HEK293 (cell line): ENCODE data around the gene DNAJA1.
A peak's percentile ranks its signal among the peaks of the same experiment; 100 is the strongest.

ENCODE experiments used
- CTCF ChIA-PET: fragments of 350-600 bp; formaldehyde crosslinking; extraction: SDS; loops from one replicate; lab custom pipeline; 2021; ENCODE audit warnings: antibody characterized with exemption; lab: Yijun Ruan, JAX
- POLR2A ChIA-PET: fragments of 300-600 bp; formaldehyde crosslinking; extraction: SDS; loops from one replicate; lab custom pipeline; 2020; ENCODE audit warnings: antibody characterized with exemption, inconsistent platforms; lab: Yijun Ruan, JAX
- H3K27ac ChIP-seq: fragments of 200-500 bp; sonication (Bioruptor generic); 2 replicates; pipeline ENCODE4 v1.5.1; 2014; ENCODE audit warnings: low read depth, low read length, control low read depth, inconsistent platforms; ENCODE audit errors: extremely low read depth
- H3K36me3 ChIP-seq, 2 experiments: fragments of 200-500 bp in 1 of 2; sonication (Bioruptor generic) in 1 of 2; 1 replicate in 1 of 2; 2 replicates in 1 of 2; pipeline ENCODE4 v1.5.1; 2014 to 2017; ENCODE audit warnings: inconsistent platforms in 2 of 2, low read length in 2 of 2; ENCODE audit not compliant: control insufficient read depth in 2 of 2, insufficient read depth in 1 of 2
- H3K4me1 ChIP-seq: fragments of 200-500 bp; sonication (Bioruptor generic); 2 replicates; pipeline ENCODE4 v1.5.1; 2014; ENCODE audit warnings: mild to moderate bottlenecking, low read length, inconsistent platforms; ENCODE audit not compliant: control insufficient read depth, insufficient read depth
- H3K4me3 ChIP-seq: 2 replicates; pipeline ENCODE4 v1.5.1; 2011; ENCODE audit warnings: low read depth, mild to moderate bottlenecking, control low read depth, low read length, moderate library complexity
- H3K9me3 ChIP-seq: fragments of 200-500 bp; sonication (Bioruptor generic); 2 replicates; pipeline ENCODE4 v1.5.1; 2014; ENCODE audit warnings: low read depth, low read length, inconsistent platforms; ENCODE audit not compliant: control insufficient read depth, insufficient read depth
- AEBP2 ChIP-seq: fragments of 450-650 bp; formaldehyde crosslinking; IDR thresholded peaks from 2 replicates; pipeline ENCODE4 v1.5.1; 2016; ENCODE audit warnings: missing biosample characterization, missing genetic modification characterization, borderline replicate concordance
- GLI4 ChIP-seq: fragments of 450-650 bp; formaldehyde crosslinking; IDR thresholded peaks from 2 replicates; pipeline ENCODE4 v1.5.1; 2016; ENCODE audit warnings: missing biosample characterization, missing genetic modification characterization
- IKZF3 ChIP-seq: fragments of 450-650 bp; IDR thresholded peaks from 2 replicates; pipeline ENCODE4 v1.5.0; 2018; ENCODE audit warnings: missing biosample characterization, mild to moderate bottlenecking, missing genetic modification characterization, moderate library complexity
- ZBTB7A ChIP-seq: fragments of 450-650 bp; formaldehyde crosslinking; IDR thresholded peaks from 2 replicates; pipeline ENCODE4 v1.5.1; 2016; ENCODE audit warnings: low read depth, missing biosample characterization, missing genetic modification characterization
- ZNF114 ChIP-seq: fragments of 450-650 bp; formaldehyde crosslinking; IDR thresholded peaks from 2 replicates; pipeline ENCODE4 v1.5.0; 2017; ENCODE audit warnings: missing biosample characterization, missing genetic modification characterization
- ZNF138 ChIP-seq: fragments of 450-650 bp; formaldehyde crosslinking; IDR thresholded peaks from 2 replicates; pipeline ENCODE4 v1.5.1; 2016; ENCODE audit warnings: missing biosample characterization, missing genetic modification characterization, borderline replicate concordance
- ZNF155 ChIP-seq: fragments of 450-650 bp; formaldehyde crosslinking; IDR thresholded peaks from 2 replicates; pipeline ENCODE4 v1.5.1; 2016; ENCODE audit warnings: missing biosample characterization, missing genetic modification characterization
- ZNF2 ChIP-seq: fragments of 450-650 bp; formaldehyde crosslinking; IDR thresholded peaks from 2 replicates; pipeline ENCODE4 v1.5.1; 2016; ENCODE audit warnings: missing biosample characterization, missing genetic modification characterization
- ZNF221 ChIP-seq: fragments of 450-650 bp; formaldehyde crosslinking; IDR thresholded peaks from 2 replicates; pipeline ENCODE4 v1.5.1; 2017; ENCODE audit warnings: missing biosample characterization, missing genetic modification characterization, borderline replicate concordance
- ZNF335 ChIP-seq: fragments of 450-650 bp; formaldehyde crosslinking; conservative IDR thresholded peaks from 2 replicates; pipeline ENCODE4 v1.5.1; 2016; ENCODE audit warnings: missing biosample characterization, missing genetic modification characterization
- ZNF521 ChIP-seq: fragments of 450-650 bp; formaldehyde crosslinking; IDR thresholded peaks from 2 replicates; pipeline ENCODE4 v1.5.1; 2017; ENCODE audit warnings: missing biosample characterization, mild to moderate bottlenecking, missing genetic modification characterization
- ZNF544 ChIP-seq: fragments of 450-650 bp; formaldehyde crosslinking; IDR thresholded peaks from 2 replicates; pipeline ENCODE4 v1.5.0; 2017; ENCODE audit warnings: missing biosample characterization, missing genetic modification characterization
- ZNF549 ChIP-seq: fragments of 450-650 bp; IDR thresholded peaks from 2 replicates; pipeline ENCODE4 v1.5.1; 2018; ENCODE audit warnings: missing biosample characterization, missing genetic modification characterization, mild to moderate bottlenecking, inconsistent platforms, moderate library complexity
- ZNF560 ChIP-seq: fragments of 450-650 bp; formaldehyde crosslinking; IDR thresholded peaks from 2 replicates; pipeline ENCODE4 v1.5.1; 2017; ENCODE audit warnings: missing biosample characterization, missing genetic modification characterization, borderline replicate concordance
- ZNF610 ChIP-seq: fragments of 450-650 bp; formaldehyde crosslinking; IDR thresholded peaks from 2 replicates; pipeline ENCODE4 v1.5.1; 2016; ENCODE audit warnings: missing biosample characterization, missing genetic modification characterization, borderline replicate concordance
- ZNF645 ChIP-seq: fragments of 450-650 bp; formaldehyde crosslinking; IDR thresholded peaks from 2 replicates; pipeline ENCODE4; 2016; ENCODE audit warnings: missing biosample characterization, missing genetic modification characterization
- ZNF76 ChIP-seq: fragments of 450-650 bp; formaldehyde crosslinking; IDR thresholded peaks from 2 replicates; pipeline ENCODE4; 2016; ENCODE audit warnings: low read depth, missing biosample characterization, missing genetic modification characterization, borderline replicate concordance
- ZNF791 ChIP-seq: fragments of 450-650 bp; formaldehyde crosslinking; IDR thresholded peaks from 2 replicates; pipeline ENCODE4 v1.5.1; 2016; ENCODE audit warnings: missing biosample characterization, missing genetic modification characterization
- TF ChIP-seq, protein P1 (sequence below): fragments of 450-650 bp; formaldehyde crosslinking; IDR thresholded peaks from 2 replicates; pipeline ENCODE4 v1.5.1; 2016; ENCODE audit warnings: missing biosample characterization, missing genetic modification characterization
- TF ChIP-seq, protein P2 (sequence below): fragments of 450-650 bp; formaldehyde crosslinking; IDR thresholded peaks from 2 replicates; pipeline ENCODE4 v1.5.1; 2016; ENCODE audit warnings: missing biosample characterization, missing genetic modification characterization

The DNAJA1 gene

DNA sequence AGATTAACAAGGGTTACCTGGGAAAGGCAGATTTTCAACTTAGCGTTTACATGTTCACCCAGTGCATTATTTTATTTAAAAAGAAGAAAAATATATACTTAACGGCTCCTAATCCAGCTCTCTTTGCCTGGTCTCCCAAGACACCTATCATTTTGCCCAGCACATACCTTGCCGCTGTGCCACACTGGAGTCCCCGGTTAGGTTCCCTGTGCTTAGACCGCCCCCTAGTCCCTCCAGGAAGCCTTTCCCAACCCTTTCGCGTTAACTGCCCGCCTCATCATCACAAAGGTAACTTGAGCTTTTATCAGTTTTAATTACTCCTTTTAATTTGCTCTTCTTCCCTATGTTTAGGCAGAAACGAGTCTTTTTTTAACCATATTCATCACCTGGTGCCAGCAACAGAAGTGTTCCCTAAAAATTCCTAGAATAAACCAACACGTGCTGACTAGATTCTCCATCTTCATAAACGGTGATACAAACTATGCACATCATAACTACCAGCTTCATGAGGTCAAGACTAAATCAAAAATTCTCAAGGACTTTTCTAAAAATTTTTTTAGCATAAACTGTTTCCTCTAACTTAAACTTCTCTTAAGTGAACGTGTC is 19.7 kb downstream of the DNAJA1 start:
- POLR2A ChIA-PET, result interaction anchor here (1.0 to 7.8 kb wide), 9 partner anchors 8 to 219 kb away, joined by 3 to 78 read pairs (median 4); partner anchors contain the start of genes DNAJA1 and SMU1
- CTCF ChIA-PET, result interaction anchor here (0.6 to 2.5 kb wide), 15 partner anchors 8 to 666 kb away, joined by 3 to 10 read pairs (median 4); no protein-coding TSS in a partner anchor
- H3K9me3 ChIP-seq, result no peaks in the 10 kb centered on the region
- TF ChIP-seq ZNF335 (tag by site-specific recombination), result peak; percentile 53; the same call in 1 of the 2 replicates
- TF ChIP-seq ZNF645 (tag by site-specific recombination), result no peak
- no peak for TF ChIP-seq ZNF791 (tag by site-specific recombination)
- no peak for TF ChIP-seq ZNF2 (tag by site-specific recombination)
- TF ChIP-seq IKZF3 (tag by site-specific recombination), result 0 out of 2 replicates have a peak, but pooled peaks have one; percentile 22
- no peak for TF ChIP-seq ZNF138 (tag by site-specific recombination)
- H3K4me1 ChIP-seq, result no peaks in the 10 kb centered on the region; the same call in 1 of the 2 replicates
- H3K27ac ChIP-seq, result peak overlapping the region; percentile 71
- peak overlapping the region; percentile 62 for H3K4me3 ChIP-seq
- peaks cover 6 to 53% of the 10 kb centered on the region in 2 experiments for H3K36me3 ChIP-seq

- Histone ChIP-seq H3K27ac (no peak overlapping the region), H3K4me1 (no peaks in the 10 kb centered on the region; the same call in 1 of the 2 replicates), H3K4me3 (no peak overlapping the region), H3K36me3 (peaks cover 0 to 48% of the 10 kb centered on the region in 2 experiments), H3K9me3 (no peaks in the 10 kb centered on the region)
- ChIA-PET CTCF (interaction anchor here (1.7 to 2.5 kb wide), 2 partner anchors 10 to 11 kb away, joined by 6 to 10 read pairs; no protein-coding TSS in a partner anchor), POLR2A (interaction anchor here (0.7 to 7.8 kb wide), 3 partner anchors 21 to 177 kb away, joined by 3 to 78 read pairs (median 4); partner anchors contain the start of genes DNAJA1 and SMU1)
- TF ChIP-seq ZNF76, result no peak
Measured at GRCh38 chr9:33046061-33046460, 21.0 kb downstream of the DNAJA1 start.

DNA sequence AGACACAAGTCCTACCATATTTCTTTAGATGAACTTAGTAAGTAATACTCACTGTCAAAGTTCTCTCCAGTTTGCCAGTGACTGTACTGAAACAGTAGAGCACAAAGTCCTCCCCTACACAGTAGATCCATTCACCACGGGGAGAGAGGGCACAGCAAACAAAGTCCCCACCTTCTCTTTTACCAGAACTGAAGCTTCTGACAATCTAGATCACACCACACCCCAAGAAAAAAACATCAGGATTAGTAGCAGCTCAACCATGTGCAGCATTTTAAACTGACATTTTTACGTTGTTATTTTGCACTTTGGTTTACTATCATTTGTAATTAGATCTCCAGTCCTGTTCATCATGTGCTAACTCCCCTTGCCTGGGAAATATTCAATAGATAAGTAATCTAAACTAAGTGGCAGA is 23.0 kb downstream of the DNAJA1 start:
- H3K4me3 ChIP-seq, result no peak overlapping the region
- no peaks in the 10 kb centered on the region for H3K9me3 ChIP-seq
- no peak overlapping the region for H3K27ac ChIP-seq
- peaks cover 4 to 66% of the 10 kb centered on the region in 2 experiments for H3K36me3 ChIP-seq
- CTCF ChIA-PET, result no interaction called here
- no peak for TF ChIP-seq ZNF544 (tag by site-specific recombination)
- no peak for TF ChIP-seq ZNF221 (tag by site-specific recombination)
- TF ChIP-seq ZNF521 (tag by site-specific recombination), result no peak
- TF ChIP-seq, protein P1, sequence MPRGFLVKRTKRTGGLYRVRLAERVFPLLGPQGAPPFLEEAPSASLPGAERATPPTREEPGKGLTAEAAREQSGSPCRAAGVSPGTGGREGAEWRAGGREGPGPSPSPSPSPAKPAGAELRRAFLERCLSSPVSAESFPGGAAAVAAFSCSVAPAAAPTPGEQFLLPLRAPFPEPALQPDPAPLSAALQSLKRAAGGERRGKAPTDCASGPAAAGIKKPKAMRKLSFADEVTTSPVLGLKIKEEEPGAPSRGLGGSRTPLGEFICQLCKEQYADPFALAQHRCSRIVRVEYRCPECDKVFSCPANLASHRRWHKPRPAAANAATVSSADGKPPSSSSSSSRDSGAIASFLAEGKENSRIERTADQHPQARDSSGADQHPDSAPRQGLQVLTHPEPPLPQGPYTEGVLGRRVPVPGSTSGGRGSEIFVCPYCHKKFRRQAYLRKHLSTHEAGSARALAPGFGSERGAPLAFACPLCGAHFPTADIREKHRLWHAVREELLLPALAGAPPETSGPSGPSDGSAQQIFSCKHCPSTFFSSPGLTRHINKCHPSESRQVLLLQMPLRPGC (tag by site-specific recombination), result no peak
- TF ChIP-seq, protein P2, sequence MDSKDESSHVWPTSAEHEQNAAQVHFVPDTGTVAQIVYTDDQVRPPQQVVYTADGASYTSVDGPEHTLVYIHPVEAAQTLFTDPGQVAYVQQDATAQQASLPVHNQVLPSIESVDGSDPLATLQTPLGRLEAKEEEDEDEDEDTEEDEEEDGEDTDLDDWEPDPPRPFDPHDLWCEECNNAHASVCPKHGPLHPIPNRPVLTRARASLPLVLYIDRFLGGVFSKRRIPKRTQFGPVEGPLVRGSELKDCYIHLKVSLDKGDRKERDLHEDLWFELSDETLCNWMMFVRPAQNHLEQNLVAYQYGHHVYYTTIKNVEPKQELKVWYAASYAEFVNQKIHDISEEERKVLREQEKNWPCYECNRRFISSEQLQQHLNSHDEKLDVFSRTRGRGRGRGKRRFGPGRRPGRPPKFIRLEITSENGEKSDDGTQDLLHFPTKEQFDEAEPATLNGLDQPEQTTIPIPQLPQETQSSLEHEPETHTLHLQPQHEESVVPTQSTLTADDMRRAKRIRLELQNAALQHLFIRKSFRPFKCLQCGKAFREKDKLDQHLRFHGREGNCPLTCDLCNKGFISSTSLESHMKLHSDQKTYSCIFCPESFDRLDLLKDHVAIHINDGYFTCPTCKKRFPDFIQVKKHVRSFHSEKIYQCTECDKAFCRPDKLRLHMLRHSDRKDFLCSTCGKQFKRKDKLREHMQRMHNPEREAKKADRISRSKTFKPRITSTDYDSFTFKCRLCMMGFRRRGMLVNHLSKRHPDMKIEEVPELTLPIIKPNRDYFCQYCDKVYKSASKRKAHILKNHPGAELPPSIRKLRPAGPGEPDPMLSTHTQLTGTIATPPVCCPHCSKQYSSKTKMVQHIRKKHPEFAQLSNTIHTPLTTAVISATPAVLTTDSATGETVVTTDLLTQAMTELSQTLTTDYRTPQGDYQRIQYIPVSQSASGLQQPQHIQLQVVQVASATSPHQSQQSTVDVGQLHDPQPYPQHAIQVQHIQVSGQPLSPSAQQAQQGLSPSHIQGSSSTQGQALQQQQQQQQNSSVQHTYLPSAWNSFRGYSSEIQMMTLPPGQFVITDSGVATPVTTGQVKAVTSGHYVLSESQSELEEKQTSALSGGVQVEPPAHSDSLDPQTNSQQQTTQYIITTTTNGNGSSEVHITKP (tag by site-specific recombination), result no peak
- no peak for TF ChIP-seq ZNF114 (tag by site-specific recombination)
- no peak for TF ChIP-seq ZNF155 (tag by site-specific recombination)
- no peak for TF ChIP-seq ZBTB7A (tag by site-specific recombination)
- no peak for TF ChIP-seq ZNF549
- TF ChIP-seq AEBP2, result no peak
- TF ChIP-seq ZNF560 (tag by site-specific recombination), result no peak
- TF ChIP-seq GLI4 (tag by site-specific recombination), result no peak
- TF ChIP-seq ZNF610, result no peak
- TF ChIP-seq, all 188 proteins: peak for 0
- POLR2A ChIA-PET, result interaction anchor here (0.7 to 1.3 kb wide), 3 partner anchors 13 to 28 kb away, joined by 3 to 6 read pairs (median 3); partner anchors contain the start of genes DNAJA1 and SMU1
- no peaks in the 10 kb centered on the region; the same call in 1 of the 2 replicates for H3K4me1 ChIP-seq
